ENCODE measurements around the gene SBF2. TPM values are rescaled to one million over a fixed set of nuclear protein-coding genes. Genes with fewer than 3 reads are reported as not detected.
A peak's percentile ranks its signal among the peaks of the same experiment; 100 is the strongest.

Gene SBF2
- total RNA-seq, 1 donor from 2014 or later, result 44.9 TPM

- Mint-ChIP-seq H3K4me1 (ENCODE audit: low read depth) (peaks cover 25% of the 10 kb centered on the region), H3K9me3 (ENCODE audit: low read depth) (no peaks in the 10 kb centered on the region), H3K4me3 (ENCODE audit: low read depth) (no peak overlapping the region), H3K36me3 (ENCODE audit: insufficient read depth) (peaks cover 5% of the 10 kb centered on the region), H3K27ac (no peak overlapping the region), H3K27me3 (no peaks in the 10 kb centered on the region)
- TF ChIP-seq, protein P1, sequence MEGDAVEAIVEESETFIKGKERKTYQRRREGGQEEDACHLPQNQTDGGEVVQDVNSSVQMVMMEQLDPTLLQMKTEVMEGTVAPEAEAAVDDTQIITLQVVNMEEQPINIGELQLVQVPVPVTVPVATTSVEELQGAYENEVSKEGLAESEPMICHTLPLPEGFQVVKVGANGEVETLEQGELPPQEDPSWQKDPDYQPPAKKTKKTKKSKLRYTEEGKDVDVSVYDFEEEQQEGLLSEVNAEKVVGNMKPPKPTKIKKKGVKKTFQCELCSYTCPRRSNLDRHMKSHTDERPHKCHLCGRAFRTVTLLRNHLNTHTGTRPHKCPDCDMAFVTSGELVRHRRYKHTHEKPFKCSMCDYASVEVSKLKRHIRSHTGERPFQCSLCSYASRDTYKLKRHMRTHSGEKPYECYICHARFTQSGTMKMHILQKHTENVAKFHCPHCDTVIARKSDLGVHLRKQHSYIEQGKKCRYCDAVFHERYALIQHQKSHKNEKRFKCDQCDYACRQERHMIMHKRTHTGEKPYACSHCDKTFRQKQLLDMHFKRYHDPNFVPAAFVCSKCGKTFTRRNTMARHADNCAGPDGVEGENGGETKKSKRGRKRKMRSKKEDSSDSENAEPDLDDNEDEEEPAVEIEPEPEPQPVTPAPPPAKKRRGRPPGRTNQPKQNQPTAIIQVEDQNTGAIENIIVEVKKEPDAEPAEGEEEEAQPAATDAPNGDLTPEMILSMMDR (IDR thresholded peaks at IDR 0.05; ENCODE audit: unreplicated experiment), result no peak
- no peak for DNase-seq (ENCODE audit: low spot score, unreplicated experiment)
Observed at GRCh38 chr11:9825895-9826294, 468.1 kb downstream of the SBF2 start.

- TF ChIP-seq, protein P1 (IDR thresholded peaks at IDR 0.05; ENCODE audit: unreplicated experiment), result no peak
- no peak overlapping the region for H3K27ac Mint-ChIP-seq
- peaks cover 5% of the 10 kb centered on the region for H3K36me3 Mint-ChIP-seq (ENCODE audit: insufficient read depth)
- H3K4me1 Mint-ChIP-seq (ENCODE audit: low read depth), result peaks cover 31% of the 10 kb centered on the region
- no peak for DNase-seq (ENCODE audit: low spot score, unreplicated experiment)
- H3K9me3 Mint-ChIP-seq (ENCODE audit: low read depth), result no peaks in the 10 kb centered on the region
- H3K4me3 Mint-ChIP-seq (ENCODE audit: low read depth), result no peak overlapping the region
- no peaks in the 10 kb centered on the region for H3K27me3 Mint-ChIP-seq
Observed at GRCh38 chr11:9825315-9825714, 468.7 kb downstream of the SBF2 start.

GRCh38 chr11:9823887-9824385, 470.1 kb downstream of the SBF2 start:
- H3K4me1 Mint-ChIP-seq (ENCODE audit: low read depth), result peaks cover 29% of the 10 kb centered on the region
- H3K9me3 Mint-ChIP-seq (ENCODE audit: low read depth), result no peaks in the 10 kb centered on the region
- no peak overlapping the region for H3K27ac Mint-ChIP-seq
- TF ChIP-seq, protein P1 (IDR thresholded peaks at IDR 0.05; ENCODE audit: unreplicated experiment), result no peak
- no peaks in the 10 kb centered on the region for H3K27me3 Mint-ChIP-seq
- peaks cover 5% of the 10 kb centered on the region for H3K36me3 Mint-ChIP-seq (ENCODE audit: insufficient read depth)
- DNase-seq (ENCODE audit: low spot score, unreplicated experiment), result no peak
- no peak overlapping the region for H3K4me3 Mint-ChIP-seq (ENCODE audit: low read depth)

GRCh38 chr11:9823439-9823838, 470.6 kb downstream of the SBF2 start:
- no peak overlapping the region for H3K4me3 Mint-ChIP-seq (ENCODE audit: low read depth)
- TF ChIP-seq, protein P1 (IDR thresholded peaks at IDR 0.05; ENCODE audit: unreplicated experiment), result no peak

GRCh38 chr11:9821008-9821752, 472.8 kb downstream of the SBF2 start:
- Mint-ChIP-seq H3K4me3 (ENCODE audit: low read depth) (no peak overlapping the region), H3K27me3 (no peaks in the 10 kb centered on the region), H3K27ac (peak overlapping the region; percentile 14), H3K36me3 (ENCODE audit: insufficient read depth) (peaks cover 4% of the 10 kb centered on the region), H3K9me3 (ENCODE audit: low read depth) (no peaks in the 10 kb centered on the region), H3K4me1 (ENCODE audit: low read depth) (peaks cover 22% of the 10 kb centered on the region)
- DNase-seq (ENCODE audit: low spot score, unreplicated experiment), result no peak
- TF ChIP-seq, protein P1 (IDR thresholded peaks at IDR 0.05; ENCODE audit: unreplicated experiment), result no peak

More at GRCh38 chr11:9823439-9823838, 470.6 kb downstream of the SBF2 start:
- Mint-ChIP-seq H3K36me3 (ENCODE audit: insufficient read depth) (peaks cover 5% of the 10 kb centered on the region), H3K27ac (no peak overlapping the region), H3K27me3 (no peaks in the 10 kb centered on the region), H3K4me1 (ENCODE audit: low read depth) (peaks cover 29% of the 10 kb centered on the region), H3K9me3 (ENCODE audit: low read depth) (no peaks in the 10 kb centered on the region)
- no peak for DNase-seq (ENCODE audit: low spot score, unreplicated experiment)
